HG03565 (cell line): ENCODE data around the gene MROH2A.

Experiments
- ATAC-seq: cut with Tn5 transposase; IDR thresholded peaks from one replicate; pipeline ENCODE4 v1.9.1; 2021; ENCODE audit warnings: mild to moderate bottlenecking, moderate library complexity; ENCODE audit not compliant: unreplicated experiment

MROH2A gene

GRCh38 chr2:233799087-233799665 lies 21.0 kb downstream of the MROH2A start:
- no peak for ATAC-seq

- ATAC-seq: no peak
These were observed 21.6 kb downstream of the MROH2A start for GRCh38 chr2:233799716-233800115.

GRCh38 chr2:233800208-233800607 lies 22.1 kb downstream of the MROH2A start:
- no peak for ATAC-seq

GRCh38 chr2:233801357-233802131 lies 23.4 kb downstream of the MROH2A start:
- peak; percentile 43 for ATAC-seq

GRCh38 chr2:233802132-233802815 lies 24.1 kb downstream of the MROH2A start:
- no peak for ATAC-seq

GRCh38 chr2:233803292-233803911 lies 25.3 kb downstream of the MROH2A start:
- ATAC-seq: no peak

GRCh38 chr2:233803994-233804393 lies 25.9 kb downstream of the MROH2A start:
- no peak for ATAC-seq

- no peak for ATAC-seq
These were observed 29.2 kb downstream of the MROH2A start for GRCh38 chr2:233807215-233807865.

GRCh38 chr2:233807966-233808935 lies 30.1 kb downstream of the MROH2A start:
- ATAC-seq: no peak

GRCh38 chr2:233810385-233810784 lies 32.3 kb downstream of the MROH2A start:
- ATAC-seq: no peak

- ATAC-seq: no peak
These were observed 33.0 kb downstream of the MROH2A start for GRCh38 chr2:233811087-233811486.

GRCh38 chr2:233811732-233812131 lies 33.6 kb downstream of the MROH2A start:
- ATAC-seq: no peak

- no peak for ATAC-seq
These were observed 35.3 kb downstream of the MROH2A start for GRCh38 chr2:233813236-233814055.

- ATAC-seq: no peak
These were observed 36.1 kb downstream of the MROH2A start for GRCh38 chr2:233814056-233814835.

- ATAC-seq: no peak
These were observed 37.7 kb downstream of the MROH2A start for GRCh38 chr2:233815861-233816260.

- ATAC-seq: no peak
These were observed 38.2 kb downstream of the MROH2A start for GRCh38 chr2:233816334-233816733.

- no peak for ATAC-seq
These were observed 38.6 kb downstream of the MROH2A start for GRCh38 chr2:233816771-233817170.

- no peak for ATAC-seq
These were observed 39.3 kb downstream of the MROH2A start for GRCh38 chr2:233817361-233817911.
